Stimulated activated naive CD8-positive, alpha-beta T cell treated with anti-CD3 and anti-CD28 coated beads, Interleukin-15, Interleukin-2, amounts not matched to agents 100 U/mL and 50 U/mL, for 24 hours (primary cell): ENCODE results near the gene LCE2C.

Experiments used
- ATAC-seq: fragments of 150-1000 bp; cut with Tn5 transposase; one replicate; pipeline ENCODE4 v1.10.0; 2021
- DNase-seq: peaks from one replicate; pipeline ENCODE4 v3.0.0; 2021

The LCE2C gene

DNA sequence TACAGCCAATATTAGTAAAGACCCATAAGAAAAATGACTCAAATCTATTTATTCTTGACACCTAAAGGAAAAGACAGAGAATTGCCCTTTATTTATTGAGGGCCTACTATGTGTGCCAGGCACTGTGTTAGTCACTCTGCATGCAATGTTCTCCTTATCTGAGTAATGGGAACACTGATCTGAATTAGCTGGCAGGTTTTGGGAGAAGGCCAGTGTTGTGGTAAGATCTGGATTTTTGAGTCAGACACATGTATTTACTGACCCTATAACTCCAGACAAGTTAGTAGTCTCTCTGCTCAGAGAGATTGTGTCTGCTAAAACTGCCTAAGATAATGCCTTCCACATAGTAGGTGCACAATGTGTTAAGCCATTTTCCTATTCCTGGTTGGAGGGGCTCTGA lies 50.2 kb downstream of the LCE2C start:
- ATAC-seq: no peak
- no peak for DNase-seq
